Esophagus squamous epithelium (tissue), 5 donors: ENCODE measurements around the gene NEMP1. TPM values are rescaled to one million over a fixed set of nuclear protein-coding genes. Genes with fewer than 3 reads are reported as not detected.

Experiments used
- DNase-seq: peaks from one replicate; lab custom pipeline; 2025; lab: John Stamatoyannopoulos, UW
- H3K27ac ChIP-seq, 4 donors: fragments of 200-600 bp; sonication (generic); one replicate each; pipeline ENCODE4 v1.5.1; 2016 to 2019; ENCODE audit warnings: mild to moderate bottlenecking in 1 of 4
- H3K27me3 ChIP-seq, 4 donors: fragments of 200-600 bp; sonication (generic); 1 replicate in 3 of 4; 2 replicates in 1 of 4; pipeline versions ENCODE4 v1.5.1 to v1.6.0; 2017 to 2021; ENCODE audit warnings: antibody characterized with exemption in 1 of 4
- H3K36me3 ChIP-seq, 3 donors: fragments of 200-600 bp; sonication (generic); one replicate each; pipeline ENCODE4 v1.5.1; 2016 to 2019
- H3K4me1 ChIP-seq, 3 donors: fragments of 200-600 bp; sonication (generic); one replicate each; pipeline ENCODE4 v1.5.1; 2017 to 2019
- H3K4me3 ChIP-seq, 4 donors: fragments of 200-600 bp; sonication (generic); 1 replicate in 3 of 4; 2 replicates in 1 of 4; pipeline ENCODE4 v1.5.1; 2016 to 2019; ENCODE audit warnings: mild to moderate bottlenecking in 2 of 4, moderate library complexity in 1 of 4
- H3K9me3 ChIP-seq, 3 donors: fragments of 200-600 bp; sonication (generic); one replicate each; pipeline ENCODE4 v1.5.1; 2016 to 2019
- POLR2A ChIP-seq, 4 donors: fragments of 450-650 bp; IDR thresholded peaks; one replicate each; pipeline ENCODE4 v1.6.1; 2017; ENCODE audit warnings: antibody characterized with exemption in 4 of 4, mild to moderate bottlenecking in 4 of 4, moderate library complexity in 3 of 4
- WGBS, 2 donors: methylation state at CpG; one replicate each; pipeline ENCODE4 v1.1.5; 2018; 5-methylcytosine and 5-hydroxymethylcytosine counted together
- intact Hi-C: fragments of 100-400 bp; cut with DNase I; formaldehyde crosslinking; loops from one replicate; pipeline ENCODE4 v1.15.0; 2022
- total RNA-seq, 4 donors: library from RNA; depleted of rRNA; stranded (reverse); fragments of >200 nt; gene quantifications; one replicate each; pipeline ENCODE4 v1.1.0, GENCODE V29; 2016
- TF ChIP-seq, protein P1 (sequence below), 6 experiments: fragments of 450-650 bp in 4 of 6; fragments of 200-600 bp in 2 of 6; sonication (generic) in 2 of 6; IDR thresholded peaks; one replicate each; pipeline ENCODE4 v1.5.1; 2016 to 2019; ENCODE audit warnings: antibody characterized with exemption in 6 of 6, mild to moderate bottlenecking in 4 of 6, moderate library complexity in 4 of 6
- donor health status: DM: yes; HTN: yes; CAD: no.

The NEMP1 gene
- total RNA-seq, 4 donors from 2014 or later, result 4.1 to 7.6 (median 6.7) TPM

DNA sequence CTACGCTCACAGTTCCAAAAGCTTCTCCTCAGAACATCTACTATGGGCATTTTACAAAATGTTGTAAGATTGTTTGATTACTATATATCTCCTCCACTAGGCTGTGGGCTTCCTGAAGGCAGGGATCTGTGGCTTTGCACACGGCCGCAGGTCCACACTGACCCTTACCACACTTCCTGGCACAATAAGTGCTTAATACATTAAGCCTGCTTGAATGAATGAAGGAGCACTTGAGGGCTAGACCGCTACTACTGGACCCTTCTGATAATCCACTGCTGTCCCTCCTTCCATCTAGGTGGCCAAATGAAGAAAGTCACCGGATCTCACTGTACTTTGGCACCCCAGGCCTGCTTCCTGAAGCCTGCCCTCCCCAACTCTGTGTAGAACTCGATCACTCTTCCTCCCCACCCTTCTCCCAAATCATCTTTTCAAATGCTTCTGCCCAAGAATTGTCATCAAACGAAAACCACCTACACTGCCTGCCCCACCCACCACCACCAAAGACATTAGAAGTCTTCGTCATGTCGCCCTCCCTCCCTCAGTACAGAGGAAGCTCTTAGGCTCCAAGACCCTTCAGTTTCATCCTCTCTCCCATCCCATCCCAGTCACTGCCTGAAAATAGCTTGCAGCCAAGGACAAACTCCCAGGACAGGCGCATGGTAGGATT, 71.6 kb downstream of the NEMP1 start:
- 54 to 55% methylated on average over 9 to 10 of the region's 10 CpGs for WGBS, 2 donors
- Histone ChIP-seq H3K9me3 (no peaks in the 10 kb centered on the region), H3K27ac (peak overlapping the region; percentile 71 to 89 (median 85)), H3K36me3 (peaks cover 16 to 29% (median 20%) of the 10 kb centered on the region in 3 donors), H3K4me1 (peaks cover 13 to 37% (median 13%) of the 10 kb centered on the region in 3 donors), H3K4me3 (peak overlapping the region; percentile 87 to 95 (median 89)), H3K27me3 (no peaks in the 10 kb centered on the region)
- DNase-seq, result no peak
- no peak for TF ChIP-seq POLR2A (IDR thresholded peaks at IDR 0.05)
- TF ChIP-seq, protein P1, sequence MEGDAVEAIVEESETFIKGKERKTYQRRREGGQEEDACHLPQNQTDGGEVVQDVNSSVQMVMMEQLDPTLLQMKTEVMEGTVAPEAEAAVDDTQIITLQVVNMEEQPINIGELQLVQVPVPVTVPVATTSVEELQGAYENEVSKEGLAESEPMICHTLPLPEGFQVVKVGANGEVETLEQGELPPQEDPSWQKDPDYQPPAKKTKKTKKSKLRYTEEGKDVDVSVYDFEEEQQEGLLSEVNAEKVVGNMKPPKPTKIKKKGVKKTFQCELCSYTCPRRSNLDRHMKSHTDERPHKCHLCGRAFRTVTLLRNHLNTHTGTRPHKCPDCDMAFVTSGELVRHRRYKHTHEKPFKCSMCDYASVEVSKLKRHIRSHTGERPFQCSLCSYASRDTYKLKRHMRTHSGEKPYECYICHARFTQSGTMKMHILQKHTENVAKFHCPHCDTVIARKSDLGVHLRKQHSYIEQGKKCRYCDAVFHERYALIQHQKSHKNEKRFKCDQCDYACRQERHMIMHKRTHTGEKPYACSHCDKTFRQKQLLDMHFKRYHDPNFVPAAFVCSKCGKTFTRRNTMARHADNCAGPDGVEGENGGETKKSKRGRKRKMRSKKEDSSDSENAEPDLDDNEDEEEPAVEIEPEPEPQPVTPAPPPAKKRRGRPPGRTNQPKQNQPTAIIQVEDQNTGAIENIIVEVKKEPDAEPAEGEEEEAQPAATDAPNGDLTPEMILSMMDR (IDR thresholded peaks at IDR 0.05), result peak in 1 of 6 experiments; percentile 16
- intact Hi-C loops, result loop anchor here (5.0 kb wide), 1 partner anchor 55 kb away; no protein-coding TSS in a partner anchor

DNA sequence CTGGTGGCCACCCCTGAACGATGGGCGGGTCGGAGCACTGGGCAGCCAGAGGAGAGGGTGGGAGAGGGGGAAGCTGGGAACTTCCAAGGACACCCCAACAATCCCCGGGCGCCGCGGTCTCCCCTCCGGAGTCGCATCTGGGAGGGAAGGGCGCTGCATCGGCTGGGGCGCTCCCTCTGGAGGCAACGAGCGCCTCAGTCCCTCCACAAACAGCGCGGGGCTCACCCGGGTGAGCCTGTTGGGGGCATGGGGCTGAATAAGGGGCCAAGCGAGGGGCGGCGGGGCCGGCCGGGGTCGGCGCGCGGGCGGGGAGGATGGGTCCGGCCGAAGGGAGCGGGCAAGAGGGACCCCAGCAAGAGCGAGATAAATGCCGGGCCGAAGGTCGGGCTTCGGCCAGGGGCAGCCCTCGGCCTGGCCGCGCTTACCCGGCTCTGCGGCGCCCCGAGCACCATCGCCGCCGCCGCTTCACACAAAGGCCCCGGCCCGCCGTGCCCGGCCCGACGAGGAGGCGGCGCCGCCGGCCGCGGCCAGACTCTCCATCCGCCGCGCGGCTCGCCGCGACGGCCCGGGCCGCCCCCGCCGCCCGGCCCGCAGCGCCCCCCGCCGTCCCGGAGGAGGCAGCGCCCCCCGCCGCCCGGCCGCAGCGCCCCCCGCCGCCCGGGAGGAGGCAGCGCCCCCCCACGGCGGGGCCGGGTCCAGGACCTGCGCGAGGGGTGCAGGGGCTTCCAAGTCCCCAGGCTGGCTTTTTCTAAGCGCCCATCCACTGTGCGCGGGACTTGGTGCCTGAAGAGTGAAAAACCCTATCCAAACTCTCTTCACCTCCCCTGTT, 72.4 kb downstream of the NEMP1 start, which contains the start of gene ZBTB39:
ZBTB39 (minus strand) TSS at position 567 of the 829 bp plus-strand sequence. CDS start 1,629 bp downstream, outside the sequence.
- intact Hi-C loops, result loop anchor here (5.0 kb wide), 1 partner anchor 56 kb away; no protein-coding TSS in a partner anchor

More for the DNA sequence above, 72.4 kb downstream of the NEMP1 start, which contains the start of gene ZBTB39:
- peak within 1 kb of the TSS; percentile 82 to 90 (median 88) for H3K27ac ChIP-seq
- H3K4me3 ChIP-seq, result peak within 1 kb of the TSS; percentile 87 to 95 (median 89)
- no peaks in the 10 kb centered on the region for H3K27me3 ChIP-seq
- 0 to 5% methylated on average over 1 to 6 of the region's 94 CpGs for WGBS, 2 donors
- peaks cover 13 to 45% (median 19%) of the 10 kb centered on the region in 3 donors for H3K4me1 ChIP-seq
- H3K36me3 ChIP-seq, result peaks cover 16 to 35% (median 20%) of the 10 kb centered on the region in 3 donors
- no peak for DNase-seq
- TF ChIP-seq, protein P1 (IDR thresholded peaks at IDR 0.05), result peak in 4 of 6 experiments; percentile 35 to 54 (median 44)
- TF ChIP-seq POLR2A (IDR thresholded peaks at IDR 0.05), result peak in 2 of 4 donors; percentile 19 to 33
- H3K9me3 ChIP-seq, result no peaks in the 10 kb centered on the region

Other genes starting within 250 kb of the NEMP1 start
- 10 to 100 TPM in 3 of 4 donors, 1 to 10 TPM in 1; 2.9 to 42.1 (median 19.8) TPM for gene SDR9C7, start 144.4 kb downstream of the NEMP1 start, total RNA-seq
- 1 to 10 TPM in 3 of 4 donors, under 1 TPM in 1; 0.38 to 4.5 (median 2.1) TPM for gene RDH16, start 121.2 kb downstream of the NEMP1 start, total RNA-seq
- 1 to 10 TPM; 2.1 to 6.5 (median 4.0) TPM for gene ZBTB39, start 72.2 kb downstream of the NEMP1 start, total RNA-seq
- gene TAC3, start 62.3 kb downstream of the NEMP1 start, total RNA-seq, result not detected
- gene MYO1A, start 28.7 kb downstream of the NEMP1 start, total RNA-seq, result under 1 TPM in 2 of 4 donors, not detected in 2; 0.38 to 0.48 TPM
- 10 to 100 TPM in 3 of 4 donors, 1 to 10 TPM in 1; 9.1 to 25.2 (median 13.3) TPM for gene NAB2, start 10.3 kb upstream of the NEMP1 start, total RNA-seq
- gene STAT6, start 32.6 kb upstream of the NEMP1 start, total RNA-seq, result 100 to 1,000 TPM in 2 of 4 donors, 10 to 100 TPM in 2; 72.7 to 138 (median 102) TPM
- 100 to 1,000 TPM in 1 of 4 donors, 10 to 100 TPM in 3; 60.8 to 147 (median 81.9) TPM for gene LRP1, start 49.7 kb upstream of the NEMP1 start, total RNA-seq
- not detected for gene LRP1-AS, start 68.8 kb upstream of the NEMP1 start, total RNA-seq
- gene NXPH4, start 138.0 kb upstream of the NEMP1 start, total RNA-seq, result 1 to 10 TPM in 2 of 4 donors, under 1 TPM in 2; 0.21 to 5.0 (median 2.5) TPM
- gene SHMT2, start 150.9 kb upstream of the NEMP1 start, total RNA-seq, result 100 to 1,000 TPM in 1 of 4 donors, 10 to 100 TPM in 3; 56.1 to 104 (median 76.6) TPM
- under 1 TPM; 0.29 to 0.95 (median 0.47) TPM for gene STAC3, start 172.4 kb upstream of the NEMP1 start, total RNA-seq